Fibroblast of pulmonary artery (primary cell): ENCODE data around the gene HBA2.
"Not testable (repeated sequence)": the region's sequence is repeated elsewhere in the genome, so short reads cannot be mapped to it uniquely, and the experiment has no call there.

ENCODE experiments used
- DNase-seq: peaks from one replicate; pipeline ENCODE4 v3.0.0-alpha.2; 2010; ENCODE audit warnings: low read depth
- H3K4me3 ChIP-seq: replicated peaks from 2 replicates; pipeline ENCODE4 v1.5.1; 2011; ENCODE audit warnings: low read depth, mild to moderate bottlenecking, control low read depth, low read length, moderate library complexity
- TF ChIP-seq, protein P1 (sequence below): IDR thresholded peaks from 2 replicates; pipeline ENCODE4 v1.5.1; 2011; ENCODE audit warnings: mild to moderate bottlenecking, control low read depth, low read length, inconsistent platforms; ENCODE audit errors: missing control alignments

HBA2 gene

DNA sequence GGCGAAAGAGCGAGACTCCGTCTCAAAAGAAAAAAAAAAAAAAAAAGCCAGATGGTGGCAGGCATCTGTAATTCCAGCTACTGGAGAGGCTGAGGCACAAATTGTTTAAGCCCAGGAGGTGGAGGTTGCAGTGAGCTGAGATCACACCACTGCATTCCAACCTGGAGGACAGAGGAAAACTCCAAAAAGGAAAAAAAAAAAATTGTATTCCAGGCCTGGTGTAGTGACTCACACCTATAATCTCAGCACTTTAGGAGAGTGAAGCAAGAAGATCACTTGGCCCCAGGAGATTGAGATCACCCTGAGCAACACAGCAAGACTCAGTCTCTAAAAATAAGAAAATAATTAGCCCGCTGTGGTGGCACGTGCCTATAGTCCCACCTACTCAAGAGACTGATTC, 27.7 kb downstream of the HBA2 start:
- TF ChIP-seq, protein P1, sequence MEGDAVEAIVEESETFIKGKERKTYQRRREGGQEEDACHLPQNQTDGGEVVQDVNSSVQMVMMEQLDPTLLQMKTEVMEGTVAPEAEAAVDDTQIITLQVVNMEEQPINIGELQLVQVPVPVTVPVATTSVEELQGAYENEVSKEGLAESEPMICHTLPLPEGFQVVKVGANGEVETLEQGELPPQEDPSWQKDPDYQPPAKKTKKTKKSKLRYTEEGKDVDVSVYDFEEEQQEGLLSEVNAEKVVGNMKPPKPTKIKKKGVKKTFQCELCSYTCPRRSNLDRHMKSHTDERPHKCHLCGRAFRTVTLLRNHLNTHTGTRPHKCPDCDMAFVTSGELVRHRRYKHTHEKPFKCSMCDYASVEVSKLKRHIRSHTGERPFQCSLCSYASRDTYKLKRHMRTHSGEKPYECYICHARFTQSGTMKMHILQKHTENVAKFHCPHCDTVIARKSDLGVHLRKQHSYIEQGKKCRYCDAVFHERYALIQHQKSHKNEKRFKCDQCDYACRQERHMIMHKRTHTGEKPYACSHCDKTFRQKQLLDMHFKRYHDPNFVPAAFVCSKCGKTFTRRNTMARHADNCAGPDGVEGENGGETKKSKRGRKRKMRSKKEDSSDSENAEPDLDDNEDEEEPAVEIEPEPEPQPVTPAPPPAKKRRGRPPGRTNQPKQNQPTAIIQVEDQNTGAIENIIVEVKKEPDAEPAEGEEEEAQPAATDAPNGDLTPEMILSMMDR: no peak
- peak; percentile 54 for DNase-seq
- H3K4me3 ChIP-seq: no peak overlapping the region

- TF ChIP-seq, protein P1: no peak
- no peak for DNase-seq
- no peak overlapping the region for H3K4me3 ChIP-seq
These were observed 30.6 kb downstream of the HBA2 start for GRCh38 chr16:203246-203645.

DNA sequence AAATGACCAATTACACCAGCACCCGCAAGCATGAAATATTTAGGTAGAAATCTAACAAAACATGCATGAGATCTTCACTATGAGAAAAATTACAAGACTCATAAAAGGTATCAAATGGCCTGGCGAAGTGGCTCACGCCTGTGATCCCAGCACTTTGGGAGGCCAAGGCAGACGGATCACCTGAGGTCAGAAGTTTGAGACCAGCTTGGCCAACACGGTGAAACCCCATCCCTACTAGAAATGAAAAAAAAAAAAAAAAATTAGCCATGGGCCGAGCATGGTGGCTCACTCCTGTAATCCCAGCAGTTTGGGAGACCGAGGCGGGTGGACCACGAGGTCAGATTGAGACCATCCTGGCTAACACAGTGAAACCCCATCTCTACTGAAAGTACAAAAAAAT, 31.4 kb downstream of the HBA2 start:
- not testable (repeated sequence) for H3K4me3 ChIP-seq

DNA sequence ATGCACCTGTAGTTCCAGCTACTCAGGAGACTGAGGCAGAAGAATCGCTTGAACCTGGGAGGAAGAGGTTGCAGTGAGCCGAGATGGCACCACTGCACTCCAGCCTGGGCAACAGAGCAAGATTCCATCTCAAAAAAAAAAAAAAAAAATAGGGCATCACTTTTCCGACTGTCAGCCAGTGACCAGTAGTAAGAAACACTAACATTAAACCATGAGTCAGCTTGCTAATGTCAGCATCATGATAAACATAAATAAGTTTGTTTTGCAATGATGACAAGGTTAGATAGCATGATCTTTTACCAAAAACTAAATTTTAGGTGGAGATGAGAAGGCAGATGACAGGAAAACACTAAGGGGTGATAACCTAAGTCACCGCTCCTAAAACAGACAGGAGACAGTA, 36.7 kb downstream of the HBA2 start:
- DNase-seq, H3K4me3 ChIP-seq: not testable (repeated sequence)

More for the DNA sequence above, 31.4 kb downstream of the HBA2 start:
- DNase-seq: not testable (repeated sequence)

DNA sequence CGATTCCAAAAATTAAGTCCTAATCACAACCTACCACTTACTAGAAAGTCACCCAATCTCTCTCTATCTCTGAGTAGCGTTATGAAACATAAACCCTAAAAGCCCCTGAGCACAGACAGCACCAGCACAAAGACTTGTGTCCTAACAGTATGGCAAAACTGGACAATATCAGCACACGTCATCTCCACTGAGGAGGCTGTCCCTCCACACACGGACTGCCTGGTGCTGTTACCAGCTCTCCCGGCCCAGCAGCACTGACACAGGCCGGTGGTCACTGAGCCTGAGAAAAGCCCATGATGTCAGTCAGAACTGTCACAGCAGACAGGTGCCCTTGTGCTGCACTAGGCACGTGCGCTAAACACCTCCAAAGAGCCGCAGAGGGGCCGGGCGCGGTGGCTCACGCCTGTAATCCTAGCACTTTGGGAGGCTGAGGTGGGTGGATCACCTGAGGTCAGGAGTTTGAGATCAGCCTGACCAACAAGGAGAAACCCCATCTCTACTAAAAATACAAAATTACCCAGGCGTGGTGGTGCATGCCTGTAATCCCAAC, 39.0 kb downstream of the HBA2 start:
- not testable (repeated sequence) for H3K4me3 ChIP-seq, DNase-seq

DNA sequence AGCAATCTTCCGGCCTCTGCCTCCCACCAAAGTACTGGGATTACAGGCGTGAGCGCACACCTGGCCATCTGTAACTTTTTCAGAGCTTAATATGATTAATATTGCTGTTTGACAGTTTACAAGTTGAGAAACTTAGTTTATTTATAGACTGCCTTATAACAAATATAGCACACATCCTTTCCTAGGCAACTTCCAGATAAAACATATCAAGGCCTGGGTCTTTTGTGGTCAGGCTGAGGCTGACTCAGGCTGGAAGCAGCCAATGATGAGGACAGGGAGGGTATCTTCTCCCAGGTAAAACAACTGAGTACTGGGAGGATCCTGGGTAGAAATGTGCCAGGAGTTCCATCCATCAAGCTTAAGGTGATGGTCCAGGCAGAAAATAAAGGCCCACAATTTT, 40.3 kb downstream of the HBA2 start:
- TF ChIP-seq, protein P1: no peak
- no peak for DNase-seq
- no peak overlapping the region for H3K4me3 ChIP-seq

- H3K4me3 ChIP-seq: no peak overlapping the region
- DNase-seq: no peak
- TF ChIP-seq, protein P1: no peak
These were observed 47.3 kb downstream of the HBA2 start for GRCh38 chr16:220021-220420.
